ENCODE results near the gene GPR150. TPM values are rescaled to one million over a fixed set of nuclear protein-coding genes. Genes with fewer than 3 reads are reported as not detected.
A peak's percentile ranks its signal among the peaks of the same experiment; 100 is the strongest.

GPR150 gene
- total RNA-seq, 1 donor from 2014 or later = 9.6 TPM

- Histone ChIP-seq H3K36me3 (no peaks in the 10 kb centered on the region), H3K9me3 (no peaks in the 10 kb centered on the region), H3K27ac (no peak overlapping the region), H3K4me3 (no peak overlapping the region), H3K4me1 (peaks cover 3 to 8% of the 10 kb centered on the region in 2 donors), H3K27me3 (no peaks in the 10 kb centered on the region)
- no peak for DNase-seq (ENCODE audit: low spot score in 2 of 2)
- intact Hi-C loops (cut with DNase I) = no loop called here
- no peak for TF ChIP-seq CTCF (IDR thresholded peaks at IDR 0.05)
These were observed 3.8 kb downstream of the GPR150 start for GRCh38 chr5:95623706-95624105.

GRCh38 chr5:95624368-95624767 is 4.5 kb downstream of the GPR150 start:
- H3K36me3 ChIP-seq = no peaks in the 10 kb centered on the region
- H3K27me3 ChIP-seq = no peaks in the 10 kb centered on the region
- TF ChIP-seq CTCF (IDR thresholded peaks at IDR 0.05) = no peak
- intact Hi-C loops (cut with DNase I) = no loop called here
- H3K9me3 ChIP-seq = no peaks in the 10 kb centered on the region
- no peak overlapping the region for H3K4me3 ChIP-seq
- H3K27ac ChIP-seq = no peak overlapping the region
- peaks cover 3 to 8% of the 10 kb centered on the region in 2 donors for H3K4me1 ChIP-seq
- no peak for DNase-seq (ENCODE audit: low spot score in 2 of 2)

GRCh38 chr5:95626701-95627100 is 6.8 kb downstream of the GPR150 start:
- intact Hi-C loops (cut with DNase I) = no loop called here
- H3K36me3 ChIP-seq = no peaks in the 10 kb centered on the region

GRCh38 chr5:95627971-95628810 is 8.3 kb downstream of the GPR150 start:
- no peak for TF ChIP-seq CTCF (IDR thresholded peaks at IDR 0.05)
- Histone ChIP-seq H3K27me3 (no peaks in the 10 kb centered on the region), H3K9me3 (no peaks in the 10 kb centered on the region), H3K36me3 (no peaks in the 10 kb centered on the region), H3K4me3 (no peak overlapping the region), H3K4me1 (no peaks in the 10 kb centered on the region), H3K27ac (no peak overlapping the region)
- intact Hi-C loops (cut with DNase I) = no loop called here
- no peak for DNase-seq (ENCODE audit: low spot score in 2 of 2)

More at GRCh38 chr5:95626701-95627100, 6.8 kb downstream of the GPR150 start:
- Histone ChIP-seq H3K4me3 (no peak overlapping the region), H3K9me3 (no peaks in the 10 kb centered on the region), H3K4me1 (peaks cover 0 to 1% of the 10 kb centered on the region in 2 donors), H3K27ac (peak overlapping the region; percentile 31 to 34), H3K27me3 (no peaks in the 10 kb centered on the region)
- no peak for DNase-seq (ENCODE audit: low spot score in 2 of 2)
- no peak for TF ChIP-seq CTCF (IDR thresholded peaks at IDR 0.05)

GRCh38 chr5:95628933-95629332 is 9.0 kb downstream of the GPR150 start:
- Histone ChIP-seq H3K4me3 (no peak overlapping the region), H3K27me3 (no peaks in the 10 kb centered on the region), H3K36me3 (no peaks in the 10 kb centered on the region), H3K27ac (no peak overlapping the region), H3K4me1 (no peaks in the 10 kb centered on the region), H3K9me3 (no peaks in the 10 kb centered on the region)
- no peak for TF ChIP-seq CTCF (IDR thresholded peaks at IDR 0.05)
- intact Hi-C loops (cut with DNase I) = no loop called here
- no peak for DNase-seq (ENCODE audit: low spot score in 2 of 2)
